Psoas muscle (tissue), 8 donors: ENCODE results near the gene CZIB. TPM values are rescaled to one million over a fixed set of nuclear protein-coding genes. Genes with fewer than 3 reads are reported as not detected.

ENCODE experiments used
- ATAC-seq, 4 donors: fragments of 200-7000 bp; cut with Tn5 transposase; one replicate each; pipeline ENCODE4 v1.9.1; 2020; ENCODE audit warnings: moderate library complexity in 3 of 4, mild to moderate bottlenecking in 2 of 4
- DNase-seq, 2 donors: peaks; one replicate each; pipeline ENCODE4 v3.0.0-alpha.2; 2020
- H3K27ac ChIP-seq: fragments of 200-600 bp; one replicate; pipeline ENCODE4 v1.8.0; 2022
- H3K27me3 ChIP-seq, 3 donors: fragments of 200-600 bp in 1 of 3; one replicate each; pipeline versions ENCODE4 v1.6.1 to v1.8.0; 2013 to 2022; ENCODE audit warnings: low read length in 2 of 3, mild to moderate bottlenecking in 2 of 3, moderate library complexity in 1 of 3; ENCODE audit not compliant: insufficient read depth in 3 of 3
- H3K36me3 ChIP-seq, 2 donors: fragments of 200-600 bp in 1 of 2; one replicate each; pipeline versions ENCODE4 v1.6.1 to v1.8.0; 2013 to 2022; ENCODE audit warnings: low read depth in 1 of 2, mild to moderate bottlenecking in 1 of 2, moderate library complexity in 1 of 2; ENCODE audit not compliant: insufficient read depth in 1 of 2
- H3K4me1 ChIP-seq: fragments of 200-600 bp; one replicate; pipeline ENCODE4 v1.8.0; 2022
- H3K4me3 ChIP-seq: fragments of 200-600 bp; one replicate; pipeline ENCODE4 v1.8.0; 2022; ENCODE audit warnings: mild to moderate bottlenecking
- H3K9me3 ChIP-seq: fragments of 200-600 bp; one replicate; pipeline ENCODE4 v1.8.0; 2022
- WGBS, 3 donors: extraction: QIAGEN DNeasy Blood & Tissue Kit; methylation state at CpG; one replicate each; pipeline versions ENCODE4 v1.1.6 to v1.1.7; 2013; 5-methylcytosine and 5-hydroxymethylcytosine counted together
- intact Hi-C, 2 donors: fragments of 100-400 bp; cut with DNase I; formaldehyde crosslinking; loops; one replicate each; pipeline versions ENCODE4 v1.11.0 to v1.14.2; 2022
- polyA plus RNA-seq, 3 donors: library from polyadenylated mRNA; stranded (reverse); fragments of 200-250 nt; gene quantifications; one replicate each; pipeline ENCODE4 v1.2.3, GENCODE V29; 2013
- total RNA-seq, 4 donors: library from RNA; stranded (reverse); fragmentation: NEBNext Ultra II Directional in 2 of 4; extraction: Animal tissue kit (Norgen Biotek cat#: 25700) in 2 of 4; gene quantifications; one replicate each; pipeline versions ENCODE4 v1.2.1 to v1.2.4, GENCODE V29; 2021 to 2023
- TF ChIP-seq, protein P1 (sequence below): fragments of 200-600 bp; IDR thresholded peaks from one replicate; pipeline ENCODE4 v1.8.0; 2022; ENCODE audit warnings: antibody characterized with exemption
- donor health status: healthy with polysubstance abuse.
- donor health status: DM: no; HTN: no; CAD: no; lungs with moderate emphysema.
- donor health status: Bipolar disorder and iron deficiency.
- donor health status: healthy.
- donor health status: DM: yes; HTN: yes; CAD: no.
- donor health status: DM: no; HTN: no; CAD: no.
- donor health status: DM: no; HTN: no; CAD: no.
- donor health status: DM: yes; HTN: yes; CAD: no.

CZIB gene
- total and polyA plus RNA-seq, 7 donors = 47.8 to 70.9 (median 52.7) TPM

DNA sequence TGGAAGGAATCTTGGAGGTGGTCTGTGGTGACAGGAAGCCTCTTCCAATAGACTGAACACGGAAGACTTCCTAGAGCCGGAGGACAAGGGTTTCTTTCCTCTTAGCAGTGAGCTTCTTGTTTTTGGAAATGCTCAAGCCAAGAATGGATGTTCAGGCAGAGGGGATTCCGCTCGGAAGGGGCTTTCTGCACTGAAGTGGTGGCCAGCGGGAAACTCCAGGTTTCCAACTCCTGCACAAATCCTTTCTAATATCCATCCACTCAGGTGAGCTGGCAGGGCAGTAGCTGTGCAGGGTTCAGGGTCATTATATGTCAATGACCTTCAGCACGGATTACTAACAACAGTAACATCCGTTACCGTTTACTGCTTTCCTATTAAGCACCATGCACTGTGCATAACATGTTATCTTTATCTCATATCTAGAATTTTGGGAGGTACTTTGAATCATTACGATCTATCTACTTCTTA lies 24.4 kb downstream of the CZIB start:
- peak overlapping the region; percentile 93 for H3K4me3 ChIP-seq
- no peak for DNase-seq
- intact Hi-C loops = loop anchor here (5.0 to 10.0 kb wide), 2 partner anchors 41 to 181 kb away; partner anchors contain the start of gene MAGOH (in 1 of the 2)
- WGBS, 3 donors = 25 to 31% (median 27%) methylated on average over 9 of the region's 9 CpGs
- peaks cover 0 to 6% of the 10 kb centered on the region in 2 donors for H3K36me3 ChIP-seq
- H3K4me1 ChIP-seq = peaks cover 31% of the 10 kb centered on the region
- ATAC-seq = peak in 3 of 4 donors; percentile 22 to 34 (median 28)
- H3K9me3 ChIP-seq = no peaks in the 10 kb centered on the region
- peak overlapping the region; percentile 98 for H3K27ac ChIP-seq
- TF ChIP-seq, protein P1, sequence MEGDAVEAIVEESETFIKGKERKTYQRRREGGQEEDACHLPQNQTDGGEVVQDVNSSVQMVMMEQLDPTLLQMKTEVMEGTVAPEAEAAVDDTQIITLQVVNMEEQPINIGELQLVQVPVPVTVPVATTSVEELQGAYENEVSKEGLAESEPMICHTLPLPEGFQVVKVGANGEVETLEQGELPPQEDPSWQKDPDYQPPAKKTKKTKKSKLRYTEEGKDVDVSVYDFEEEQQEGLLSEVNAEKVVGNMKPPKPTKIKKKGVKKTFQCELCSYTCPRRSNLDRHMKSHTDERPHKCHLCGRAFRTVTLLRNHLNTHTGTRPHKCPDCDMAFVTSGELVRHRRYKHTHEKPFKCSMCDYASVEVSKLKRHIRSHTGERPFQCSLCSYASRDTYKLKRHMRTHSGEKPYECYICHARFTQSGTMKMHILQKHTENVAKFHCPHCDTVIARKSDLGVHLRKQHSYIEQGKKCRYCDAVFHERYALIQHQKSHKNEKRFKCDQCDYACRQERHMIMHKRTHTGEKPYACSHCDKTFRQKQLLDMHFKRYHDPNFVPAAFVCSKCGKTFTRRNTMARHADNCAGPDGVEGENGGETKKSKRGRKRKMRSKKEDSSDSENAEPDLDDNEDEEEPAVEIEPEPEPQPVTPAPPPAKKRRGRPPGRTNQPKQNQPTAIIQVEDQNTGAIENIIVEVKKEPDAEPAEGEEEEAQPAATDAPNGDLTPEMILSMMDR = no peak
- H3K27me3 ChIP-seq = no peaks in the 10 kb centered on the region

DNA sequence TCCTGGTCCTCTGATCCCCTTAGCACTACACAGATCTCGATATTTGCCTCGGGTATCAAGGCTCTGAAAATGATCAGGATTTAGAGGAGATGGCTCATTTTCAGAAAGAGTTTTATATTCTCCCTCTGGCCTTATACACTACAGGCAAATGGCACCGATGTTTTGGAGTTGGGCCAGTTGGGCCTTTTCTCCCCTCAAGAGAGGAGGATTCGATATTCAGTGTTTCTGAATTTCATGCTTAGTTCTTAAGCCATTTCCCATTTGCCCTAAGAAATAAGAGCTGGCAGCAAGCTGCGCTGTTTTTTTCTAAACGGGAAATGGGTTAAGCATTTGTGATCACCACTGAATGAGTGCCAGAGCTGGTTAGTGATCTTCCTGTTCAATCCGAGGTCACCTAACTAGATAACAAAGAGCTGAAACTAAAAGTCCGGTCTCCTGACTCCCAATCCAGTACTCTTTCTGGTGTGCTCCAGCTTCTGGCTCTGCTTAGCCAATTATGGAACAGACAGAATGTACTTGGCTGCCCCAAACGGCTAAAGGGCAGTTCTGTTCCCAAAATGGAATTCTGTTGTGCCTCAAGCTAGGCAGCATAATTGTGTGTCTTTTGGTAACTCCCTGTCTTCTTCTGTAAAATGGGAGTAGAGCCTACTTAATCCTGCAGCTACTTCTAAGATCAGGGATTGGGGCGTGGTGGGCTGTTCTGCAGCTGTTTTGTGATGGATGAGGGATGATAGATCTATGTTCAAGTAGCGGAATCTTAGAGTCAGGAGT lies 25.0 kb downstream of the CZIB start:
- DNase-seq = no peak
- peak overlapping the region; percentile 98 for H3K27ac ChIP-seq
- peak overlapping the region; percentile 93 for H3K4me3 ChIP-seq
- peaks cover 31% of the 10 kb centered on the region for H3K4me1 ChIP-seq
- H3K9me3 ChIP-seq = no peaks in the 10 kb centered on the region
- H3K36me3 ChIP-seq = peaks cover 0 to under 1% of the 10 kb centered on the region in 2 donors
- no peaks in the 10 kb centered on the region for H3K27me3 ChIP-seq
- TF ChIP-seq, protein P1 = no peak
- ATAC-seq = no peak
- WGBS, 3 donors = 48 to 66% (median 48%) methylated on average over 11 of the region's 11 CpGs
- intact Hi-C loops = loop anchor here (5.0 to 10.0 kb wide), 2 partner anchors 42 to 181 kb away; partner anchors contain the start of gene MAGOH (in 1 of the 2)

DNA sequence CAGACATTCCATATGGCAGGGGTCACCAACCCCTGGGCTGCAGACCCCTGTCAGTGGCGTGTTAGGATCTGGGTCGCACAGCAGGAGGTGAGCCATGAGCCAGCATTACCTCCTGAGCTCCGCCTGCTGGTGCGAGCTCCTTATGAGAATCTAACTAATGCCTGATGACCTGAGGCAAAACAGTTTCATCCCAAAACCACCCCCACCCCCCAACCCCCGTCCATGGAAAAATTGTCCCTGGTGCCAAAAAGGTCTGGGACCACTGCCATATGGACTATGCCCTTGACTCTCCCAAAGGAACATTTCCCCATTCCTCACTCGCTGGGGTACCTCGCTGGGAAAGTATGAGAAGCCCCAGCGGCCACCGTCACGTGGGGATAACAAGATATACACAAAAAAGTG lies 30.2 kb downstream of the CZIB start:
- peaks cover under 1% of the 10 kb centered on the region for H3K4me1 ChIP-seq
- H3K9me3 ChIP-seq = no peaks in the 10 kb centered on the region
- H3K36me3 ChIP-seq = no peaks in the 10 kb centered on the region
- H3K27me3 ChIP-seq = no peaks in the 10 kb centered on the region
- DNase-seq = no peak
- ATAC-seq = no peak
- intact Hi-C loops = loop anchor here (5.0 to 10.0 kb wide), 2 partner anchors 175 to 348 kb away; partner anchors contain the start of gene ZYG11A (in 1 of the 2)
- H3K27ac ChIP-seq = no peak overlapping the region
- WGBS, 3 donors = 70 to 72% (median 71%) methylated on average over 10 of the region's 10 CpGs
- H3K4me3 ChIP-seq = no peak overlapping the region
- TF ChIP-seq, protein P1 = no peak

DNA sequence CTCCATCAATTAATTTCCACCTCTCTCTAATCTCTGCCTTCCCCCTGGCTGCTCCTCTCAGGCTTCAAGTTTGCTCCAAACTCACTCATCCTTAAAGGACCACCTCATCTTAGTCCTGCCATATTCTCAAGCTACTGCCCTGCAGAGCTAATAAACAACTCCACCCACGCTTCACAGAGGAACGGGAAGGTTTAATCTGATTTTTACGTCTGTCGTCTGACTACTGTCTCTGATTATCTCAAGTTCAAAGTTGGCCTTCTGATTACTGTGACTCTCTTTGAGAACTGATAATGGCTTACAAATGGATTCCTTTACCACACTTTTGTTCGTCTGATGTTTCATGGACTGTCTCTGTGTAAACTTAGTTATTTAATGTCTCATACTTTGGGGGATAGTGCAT lies 31.4 kb downstream of the CZIB start:
- no peaks in the 10 kb centered on the region for H3K36me3 ChIP-seq
- TF ChIP-seq, protein P1 = no peak
- H3K4me1 ChIP-seq = no peaks in the 10 kb centered on the region
- no peak for DNase-seq
- no peak overlapping the region for H3K27ac ChIP-seq
- H3K9me3 ChIP-seq = no peaks in the 10 kb centered on the region
- ATAC-seq = no peak
- H3K4me3 ChIP-seq = no peak overlapping the region
- intact Hi-C loops = no loop called here
- H3K27me3 ChIP-seq = no peaks in the 10 kb centered on the region
- WGBS, 3 donors = 62 to 70% (median 64%) methylated on average over 5 of the region's 5 CpGs
